Omental fat pad (tissue), 4 donors: ENCODE measurements around the gene SLC8A3. TPM values are rescaled to one million over a fixed set of nuclear protein-coding genes. Genes with fewer than 3 reads are reported as not detected.

Source experiments
- ATAC-seq: fragments of 150-250 bp; one replicate; pipeline ENCODE4 v1.9.1; 2016; ENCODE audit warnings: mild to moderate bottlenecking, moderate library complexity; ENCODE audit not compliant: low FRiP score
- DNase-seq: peaks from one replicate; pipeline ENCODE4 v3.0.0-alpha.2; 2019; ENCODE audit warnings: low spot score
- CTCF ChIP-seq, 3 donors: fragments of 450-650 bp; IDR thresholded peaks; one replicate each; pipeline ENCODE4 v1.5.1; 2016 to 2017; ENCODE audit warnings: antibody characterized with exemption in 3 of 3, mild to moderate bottlenecking in 3 of 3, moderate library complexity in 2 of 3
- total RNA-seq, 4 donors: library from RNA; depleted of rRNA; stranded (reverse); fragments of >200 nt; gene quantifications; one replicate each; pipeline ENCODE4 v1.1.0, GENCODE V29; 2016

The SLC8A3 gene
- total RNA-seq, 4 donors from 2014 or later = 0.09 to 0.79 (median 0.24) TPM; not detected in 1

- no peak for TF ChIP-seq CTCF (IDR thresholded peaks at IDR 0.05)
- ATAC-seq (no peak), DNase-seq (no peak)
These were observed 95.6 kb downstream of the SLC8A3 start for GRCh38 chr14:70093156-70093555.

- DNase-seq (no peak), ATAC-seq (no peak)
- no peak for TF ChIP-seq CTCF (IDR thresholded peaks at IDR 0.05)
These were observed 101.4 kb downstream of the SLC8A3 start for GRCh38 chr14:70087380-70087697.

GRCh38 chr14:70086685-70087379 lies 101.9 kb downstream of the SLC8A3 start:
- ATAC-seq = no peak
- TF ChIP-seq CTCF (IDR thresholded peaks at IDR 0.05) = no peak
- DNase-seq = no peak

- ATAC-seq (no peak), DNase-seq (no peak)
- TF ChIP-seq CTCF (IDR thresholded peaks at IDR 0.05) = no peak
These were observed 104.5 kb downstream of the SLC8A3 start for GRCh38 chr14:70084226-70084625.

GRCh38 chr14:70082394-70082793 lies 106.4 kb downstream of the SLC8A3 start:
- no peak for DNase-seq
- ATAC-seq = no peak
- no peak for TF ChIP-seq CTCF (IDR thresholded peaks at IDR 0.05)

GRCh38 chr14:70080076-70080475 lies 108.7 kb downstream of the SLC8A3 start:
- DNase-seq (no peak), ATAC-seq (no peak)
- TF ChIP-seq CTCF (IDR thresholded peaks at IDR 0.05) = no peak

- DNase-seq (no peak), ATAC-seq (no peak)
- no peak for TF ChIP-seq CTCF (IDR thresholded peaks at IDR 0.05)
These were observed 110.4 kb downstream of the SLC8A3 start for GRCh38 chr14:70078329-70078728.
